HG02623 (cell line): ENCODE data around the gene PDZD4.

Experiments used
- ATAC-seq: cut with Tn5 transposase; IDR thresholded peaks from one replicate; pipeline ENCODE4 v1.9.1; 2021; ENCODE audit warnings: moderate library complexity; ENCODE audit not compliant: unreplicated experiment

Gene PDZD4

GRCh38 chrX:153773218-153773611, 57.1 kb downstream of the PDZD4 start:
- ATAC-seq: no peak

- no peak for ATAC-seq
Measured at GRCh38 chrX:153772316-153773217, 57.8 kb downstream of the PDZD4 start.

- no peak for ATAC-seq
Measured at GRCh38 chrX:153771415-153772315, 58.7 kb downstream of the PDZD4 start.

GRCh38 chrX:153770601-153771414, 59.5 kb downstream of the PDZD4 start:
- ATAC-seq: no peak

GRCh38 chrX:153769865-153770600, 60.3 kb downstream of the PDZD4 start:
- no peak for ATAC-seq

GRCh38 chrX:153769158-153769864, 61.0 kb downstream of the PDZD4 start:
- ATAC-seq: no peak

- ATAC-seq: no peak
Measured at GRCh38 chrX:153768311-153769157, 61.8 kb downstream of the PDZD4 start.

- ATAC-seq: no peak
Measured at GRCh38 chrX:153767674-153768055, 62.7 kb downstream of the PDZD4 start.

GRCh38 chrX:153766871-153767673, 63.3 kb downstream of the PDZD4 start:
- ATAC-seq: no peak

- no peak for ATAC-seq
Measured at GRCh38 chrX:153766098-153766817, 64.1 kb downstream of the PDZD4 start.

- ATAC-seq: no peak
Measured at GRCh38 chrX:153765138-153766079, 64.9 kb downstream of the PDZD4 start.

- no peak for ATAC-seq
Measured at GRCh38 chrX:153764786-153765137, 65.6 kb downstream of the PDZD4 start.

- no peak for ATAC-seq
Measured at GRCh38 chrX:153763989-153764755, 66.2 kb downstream of the PDZD4 start, which contains the start of gene PLXNB3. PLXNB3 (plus strand) TSS chrX:153764249; CDS start chrX:153765536, 1,287 bp downstream.

GRCh38 chrX:153763298-153763932, 66.9 kb downstream of the PDZD4 start:
- ATAC-seq: no peak

- no peak for ATAC-seq
Measured at GRCh38 chrX:153762626-153763173, 67.6 kb downstream of the PDZD4 start.
